ENCODE results near the gene BLID. TPM values are rescaled to one million over a fixed set of nuclear protein-coding genes. Genes with fewer than 3 reads are reported as not detected.

The BLID gene
- total and polyA plus RNA-seq, 10 of the 15 experiments (the other 5 are each of a cell fraction or from before 2014, with no cell fraction given), result not detected

GRCh38 chr11:122145715-122146274 lies 29.8 kb upstream of the BLID start:
- Histone ChIP-seq H3K4me1 (ENCODE audit: control insufficient read depth, insufficient read depth, low read length) (no peaks in the 10 kb centered on the region), H3K9me3 (replicated peaks; ENCODE audit: control insufficient read depth, insufficient read depth, low read length) (no peaks in the 10 kb centered on the region), H3K27me3 (replicated peaks in 1 of 2; ENCODE audit: control insufficient read depth in 2 of 2, insufficient read depth in 2 of 2, low read length in 1 of 2) (no peaks in the 10 kb centered on the region), H3K4me3 (no peak overlapping the region), H3K9ac (ENCODE audit: control insufficient read depth, insufficient read depth, low read length) (no peak overlapping the region), H3K36me3 (ENCODE audit: control insufficient read depth in 2 of 2, insufficient read depth in 2 of 2, low read length in 1 of 2) (no peaks in the 10 kb centered on the region), H2AFZ (ENCODE audit: control insufficient read depth, low read depth, low read length) (no peak overlapping the region), H3K27ac (ENCODE audit: control insufficient read depth, insufficient read depth) (no peak overlapping the region), H3K4me2 (ENCODE audit: control insufficient read depth, insufficient read depth) (no peak overlapping the region), H3K79me2 (ENCODE audit: control insufficient read depth, insufficient read depth, low read length) (no peaks in the 10 kb centered on the region), H4K20me1 (ENCODE audit: control insufficient read depth, insufficient read depth) (no peaks in the 10 kb centered on the region)
- in situ Hi-C loops (cut with MboI) (no loop called here), intact Hi-C loops (cut with micrococcal nuclease; ENCODE audit: unreplicated experiment) (no loop called here)
- SMC1A ChIA-PET (ENCODE audit: uncharacterized antibody, unreplicated experiment), result no interaction called here
- no peak for TF ChIP-seq HSF1 (IDR thresholded peaks at IDR 0.05; ENCODE audit: low read depth, low read length)
- DNase-seq (ENCODE audit: low read depth, low spot score) (no peak), FAIRE-seq (no peak), ATAC-seq (no peak)
- BruUV-seq (replicated peaks), result no TSS peak
- CTCF ChIA-PET, result no interaction called here
- RAD21 ChIA-PET (ENCODE audit: unreplicated experiment), result no interaction called here
- POLR2A ChIA-PET, result no interaction called here

DNA sequence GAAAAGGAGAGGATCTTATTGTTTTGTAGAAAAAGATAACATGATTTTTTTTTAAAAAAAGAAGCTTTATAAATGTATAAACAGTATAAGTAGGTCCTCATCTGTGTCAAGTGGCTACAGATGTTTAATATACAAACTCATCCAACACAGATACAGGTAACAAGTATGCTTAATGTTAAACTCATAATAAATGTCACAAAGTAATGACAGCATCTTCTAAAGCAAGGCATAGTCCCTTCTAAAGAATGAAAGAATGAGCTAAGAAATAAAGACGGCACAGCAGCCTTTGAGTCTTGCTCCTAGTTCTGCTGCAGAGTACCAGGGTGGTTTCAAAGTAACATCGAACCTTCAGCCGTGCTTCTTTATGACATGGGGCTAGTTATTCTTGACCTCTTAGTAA lies 28.7 kb upstream of the BLID start:
- Histone ChIP-seq H3K4me2 (ENCODE audit: control insufficient read depth, insufficient read depth) (no peak overlapping the region), H3K79me2 (ENCODE audit: control insufficient read depth, insufficient read depth, low read length) (no peaks in the 10 kb centered on the region), H3K27ac (ENCODE audit: control insufficient read depth, insufficient read depth) (no peak overlapping the region), H3K27me3 (replicated peaks in 1 of 2; ENCODE audit: control insufficient read depth in 2 of 2, insufficient read depth in 2 of 2, low read length in 1 of 2) (no peaks in the 10 kb centered on the region), H3K9me3 (replicated peaks; ENCODE audit: control insufficient read depth, insufficient read depth, low read length) (no peaks in the 10 kb centered on the region), H3K36me3 (ENCODE audit: control insufficient read depth in 2 of 2, insufficient read depth in 2 of 2, low read length in 1 of 2) (no peaks in the 10 kb centered on the region), H3K4me1 (ENCODE audit: control insufficient read depth, insufficient read depth, low read length) (no peaks in the 10 kb centered on the region), H3K9ac (ENCODE audit: control insufficient read depth, insufficient read depth, low read length) (no peak overlapping the region), H2AFZ (ENCODE audit: control insufficient read depth, low read depth, low read length) (no peak overlapping the region), H4K20me1 (ENCODE audit: control insufficient read depth, insufficient read depth) (no peaks in the 10 kb centered on the region), H3K4me3 (no peak overlapping the region)
- DNase-seq (ENCODE audit: low read depth, low spot score), result no peak
- FAIRE-seq, result no peak
- no TSS peak for BruUV-seq (replicated peaks)
- intact Hi-C loops (cut with micrococcal nuclease; ENCODE audit: unreplicated experiment) (no loop called here), in situ Hi-C loops (cut with MboI) (no loop called here)
- CTCF ChIA-PET, result no interaction called here
- SMC1A ChIA-PET (ENCODE audit: uncharacterized antibody, unreplicated experiment), result no interaction called here
- 46% methylated on average over 3 of the region's 3 CpGs for WGBS (ENCODE audit: insufficient coverage, insufficient replicate concordance, low lambda C conversion rate, missing lambda C conversion rate)
- POLR2A ChIA-PET, result no interaction called here
- TF ChIP-seq SIN3A (IDR thresholded peaks at IDR 0.05; ENCODE audit: low read depth, low read length) (no peak), EGR1 (IDR thresholded peaks at IDR 0.05; ENCODE audit: borderline replicate concordance in 1 of 2, low read depth in 2 of 2, low read length in 2 of 2) (no peak), SUPT20H (IDR thresholded peaks at IDR 0.05; ENCODE audit: borderline replicate concordance, control insufficient read depth, low read depth, low read length) (no peak), RELB (IDR thresholded peaks at IDR 0.05; ENCODE audit: low read depth) (no peak), ASH2L (IDR thresholded peaks at IDR 0.05; ENCODE audit: borderline replicate concordance, low read depth) (no peak), ZNF384 (IDR thresholded peaks at IDR 0.05; ENCODE audit: borderline replicate concordance, low read depth, low read length) (no peak), RAD21 (IDR thresholded peaks at IDR 0.05; ENCODE audit: insufficient read depth, low read depth, low read length) (no peak)
- TF ChIP-seq, protein P1, sequence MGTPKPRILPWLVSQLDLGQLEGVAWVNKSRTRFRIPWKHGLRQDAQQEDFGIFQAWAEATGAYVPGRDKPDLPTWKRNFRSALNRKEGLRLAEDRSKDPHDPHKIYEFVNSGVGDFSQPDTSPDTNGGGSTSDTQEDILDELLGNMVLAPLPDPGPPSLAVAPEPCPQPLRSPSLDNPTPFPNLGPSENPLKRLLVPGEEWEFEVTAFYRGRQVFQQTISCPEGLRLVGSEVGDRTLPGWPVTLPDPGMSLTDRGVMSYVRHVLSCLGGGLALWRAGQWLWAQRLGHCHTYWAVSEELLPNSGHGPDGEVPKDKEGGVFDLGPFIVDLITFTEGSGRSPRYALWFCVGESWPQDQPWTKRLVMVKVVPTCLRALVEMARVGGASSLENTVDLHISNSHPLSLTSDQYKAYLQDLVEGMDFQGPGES (IDR thresholded peaks at IDR 0.05), result no peak
- RAD21 ChIA-PET (ENCODE audit: unreplicated experiment), result no interaction called here
- no peak for ATAC-seq
